ENCODE measurements around the gene PTPN6. TPM values are rescaled to one million over a fixed set of nuclear protein-coding genes. Genes with fewer than 3 reads are reported as not detected.

PTPN6 gene
- total and polyA plus RNA-seq, 9 of the 15 experiments (the other 6 are each of a cell fraction or from before 2014, with no cell fraction given) = 1.5 to 5.1 (median 3.9) TPM

DNA sequence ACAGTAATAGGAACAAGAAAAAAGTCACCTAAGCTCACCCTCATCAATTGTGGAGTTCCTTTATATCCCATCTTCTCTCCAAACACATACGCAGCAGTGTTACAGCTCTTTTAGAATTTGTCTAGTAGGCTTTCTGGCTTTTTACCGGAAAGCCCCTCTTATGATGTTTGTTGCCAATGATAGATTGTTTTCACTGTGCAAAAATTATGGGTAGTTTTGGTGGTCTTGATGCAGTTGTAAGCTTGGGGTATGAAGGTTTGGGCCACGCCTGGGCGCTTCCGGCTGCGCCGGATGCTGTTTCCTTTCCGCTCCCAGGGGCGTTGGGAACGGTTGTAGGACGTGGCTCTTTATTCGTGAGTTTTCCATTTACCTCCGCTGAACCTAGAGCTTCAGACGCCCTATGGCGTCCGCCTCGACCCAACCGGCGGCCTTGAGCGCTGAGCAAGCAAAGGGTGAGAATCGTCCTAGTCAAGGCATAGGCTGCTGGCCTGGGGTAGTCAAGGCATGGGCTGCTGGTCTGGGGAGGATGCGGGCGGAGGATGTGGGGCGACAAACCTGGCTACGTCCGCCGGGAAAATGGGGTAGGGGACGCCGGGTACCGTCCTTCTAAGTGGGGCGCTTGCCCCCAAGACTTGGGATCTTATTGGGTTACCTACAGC, 7.3 kb upstream of the PTPN6 start, which contains the start of the genes C12orf57 and RNU7-1 (continued):
- TF ChIP-seq, protein P1, sequence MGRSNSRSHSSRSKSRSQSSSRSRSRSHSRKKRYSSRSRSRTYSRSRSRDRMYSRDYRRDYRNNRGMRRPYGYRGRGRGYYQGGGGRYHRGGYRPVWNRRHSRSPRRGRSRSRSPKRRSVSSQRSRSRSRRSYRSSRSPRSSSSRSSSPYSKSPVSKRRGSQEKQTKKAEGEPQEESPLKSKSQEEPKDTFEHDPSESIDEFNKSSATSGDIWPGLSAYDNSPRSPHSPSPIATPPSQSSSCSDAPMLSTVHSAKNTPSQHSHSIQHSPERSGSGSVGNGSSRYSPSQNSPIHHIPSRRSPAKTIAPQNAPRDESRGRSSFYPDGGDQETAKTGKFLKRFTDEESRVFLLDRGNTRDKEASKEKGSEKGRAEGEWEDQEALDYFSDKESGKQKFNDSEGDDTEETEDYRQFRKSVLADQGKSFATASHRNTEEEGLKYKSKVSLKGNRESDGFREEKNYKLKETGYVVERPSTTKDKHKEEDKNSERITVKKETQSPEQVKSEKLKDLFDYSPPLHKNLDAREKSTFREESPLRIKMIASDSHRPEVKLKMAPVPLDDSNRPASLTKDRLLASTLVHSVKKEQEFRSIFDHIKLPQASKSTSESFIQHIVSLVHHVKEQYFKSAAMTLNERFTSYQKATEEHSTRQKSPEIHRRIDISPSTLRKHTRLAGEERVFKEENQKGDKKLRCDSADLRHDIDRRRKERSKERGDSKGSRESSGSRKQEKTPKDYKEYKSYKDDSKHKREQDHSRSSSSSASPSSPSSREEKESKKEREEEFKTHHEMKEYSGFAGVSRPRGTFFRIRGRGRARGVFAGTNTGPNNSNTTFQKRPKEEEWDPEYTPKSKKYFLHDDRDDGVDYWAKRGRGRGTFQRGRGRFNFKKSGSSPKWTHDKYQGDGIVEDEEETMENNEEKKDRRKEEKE (IDR thresholded peaks at IDR 0.05; ENCODE audit: borderline replicate concordance in 1 of 2, control insufficient read depth in 1 of 2, low read depth in 2 of 2, low read length in 1 of 2) = peak in 1 of 2 experiments; percentile 99; a peak in 3 of 4 replicates
- TF ChIP-seq ARID3A (IDR thresholded peaks at IDR 0.05; ENCODE audit: borderline replicate concordance, low read depth, low read length) (0 out of 2 replicates have a peak, but pooled peaks have one; percentile 43), ASH1L (IDR thresholded peaks at IDR 0.05; ENCODE audit: borderline replicate concordance, low read depth, partially characterized antibody) (peak; percentile 55), ZEB2 (IDR thresholded peaks at IDR 0.05) (0 out of 2 replicates have a peak, but pooled peaks have one; percentile 30), CEBPZ (IDR thresholded peaks at IDR 0.05; ENCODE audit: borderline replicate concordance, low read depth, low read length) (0 out of 2 replicates have a peak, but pooled peaks have one; percentile 38), PHTF2 (CRISPR knock-in tag; IDR thresholded peaks at IDR 0.05) (peak; percentile 76)
- TF ChIP-seq, protein P2, sequence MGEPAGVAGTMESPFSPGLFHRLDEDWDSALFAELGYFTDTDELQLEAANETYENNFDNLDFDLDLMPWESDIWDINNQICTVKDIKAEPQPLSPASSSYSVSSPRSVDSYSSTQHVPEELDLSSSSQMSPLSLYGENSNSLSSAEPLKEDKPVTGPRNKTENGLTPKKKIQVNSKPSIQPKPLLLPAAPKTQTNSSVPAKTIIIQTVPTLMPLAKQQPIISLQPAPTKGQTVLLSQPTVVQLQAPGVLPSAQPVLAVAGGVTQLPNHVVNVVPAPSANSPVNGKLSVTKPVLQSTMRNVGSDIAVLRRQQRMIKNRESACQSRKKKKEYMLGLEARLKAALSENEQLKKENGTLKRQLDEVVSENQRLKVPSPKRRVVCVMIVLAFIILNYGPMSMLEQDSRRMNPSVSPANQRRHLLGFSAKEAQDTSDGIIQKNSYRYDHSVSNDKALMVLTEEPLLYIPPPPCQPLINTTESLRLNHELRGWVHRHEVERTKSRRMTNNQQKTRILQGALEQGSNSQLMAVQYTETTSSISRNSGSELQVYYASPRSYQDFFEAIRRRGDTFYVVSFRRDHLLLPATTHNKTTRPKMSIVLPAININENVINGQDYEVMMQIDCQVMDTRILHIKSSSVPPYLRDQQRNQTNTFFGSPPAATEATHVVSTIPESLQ (CRISPR knock-in tag; IDR thresholded peaks at IDR 0.05) = no peak

Data from K562 (cell line).